ENCODE data around the gene FZD4.

DNA sequence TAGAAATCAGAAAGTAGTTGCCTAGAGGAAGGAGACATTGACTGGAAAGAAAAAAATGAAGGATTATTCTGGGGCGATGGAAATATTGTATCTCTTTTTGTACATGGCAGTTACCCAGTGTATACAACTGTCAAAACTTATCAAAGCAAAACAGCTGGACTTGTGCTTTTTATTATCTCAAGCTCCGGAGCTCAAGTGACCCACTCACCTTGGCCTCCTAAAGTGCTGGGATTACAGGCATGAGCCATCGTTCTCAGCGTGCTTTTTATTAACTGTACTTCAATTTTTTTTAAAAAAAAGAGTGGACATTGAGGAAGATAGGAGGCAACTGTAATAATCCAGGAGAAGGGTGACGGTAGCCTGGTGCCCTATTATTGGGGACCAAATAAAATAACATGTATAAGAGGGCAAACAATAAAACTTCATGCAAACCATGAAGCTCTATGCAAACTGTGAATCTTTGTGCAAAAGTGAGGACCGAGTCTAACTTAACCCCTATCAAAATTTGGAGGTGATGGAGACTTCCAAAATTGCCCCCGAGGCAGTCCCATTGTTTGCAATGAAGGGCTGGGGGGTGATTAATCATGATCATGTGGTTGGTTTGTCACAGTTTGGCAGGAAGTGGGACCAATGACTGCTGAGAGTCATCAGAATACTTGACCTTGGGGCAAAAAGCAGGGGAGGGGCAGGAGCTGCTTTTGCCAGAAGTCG, 23.5 kb downstream of the FZD4 start:
- TF ChIP-seq EGR1 (IDR thresholded peaks at IDR 0.05): no peak
- no peak for TF ChIP-seq RAD21 (IDR thresholded peaks at IDR 0.05; ENCODE audit: low read depth)
- no peak for TF ChIP-seq YY1 (IDR thresholded peaks at IDR 0.05; ENCODE audit: low read depth)
- TF ChIP-seq TAF1 (IDR thresholded peaks at IDR 0.05; ENCODE audit: low read depth): no peak
- TF ChIP-seq EP300 (IDR thresholded peaks at IDR 0.05; ENCODE audit: borderline replicate concordance): no peak
- no peak for TF ChIP-seq CREB1 (IDR thresholded peaks at IDR 0.05; ENCODE audit: low read depth)
- TF ChIP-seq, protein P1, sequence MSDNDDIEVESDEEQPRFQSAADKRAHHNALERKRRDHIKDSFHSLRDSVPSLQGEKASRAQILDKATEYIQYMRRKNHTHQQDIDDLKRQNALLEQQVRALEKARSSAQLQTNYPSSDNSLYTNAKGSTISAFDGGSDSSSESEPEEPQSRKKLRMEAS (IDR thresholded peaks at IDR 0.05): no peak
- no peak for TF ChIP-seq TCF12 (IDR thresholded peaks at IDR 0.05; ENCODE audit: low read depth)
- TF ChIP-seq FOXM1 (IDR thresholded peaks at IDR 0.05; ENCODE audit: borderline replicate concordance, low read depth): no peak
- TF ChIP-seq TEAD4 (IDR thresholded peaks at IDR 0.05): no peak
- TF ChIP-seq, protein P2, sequence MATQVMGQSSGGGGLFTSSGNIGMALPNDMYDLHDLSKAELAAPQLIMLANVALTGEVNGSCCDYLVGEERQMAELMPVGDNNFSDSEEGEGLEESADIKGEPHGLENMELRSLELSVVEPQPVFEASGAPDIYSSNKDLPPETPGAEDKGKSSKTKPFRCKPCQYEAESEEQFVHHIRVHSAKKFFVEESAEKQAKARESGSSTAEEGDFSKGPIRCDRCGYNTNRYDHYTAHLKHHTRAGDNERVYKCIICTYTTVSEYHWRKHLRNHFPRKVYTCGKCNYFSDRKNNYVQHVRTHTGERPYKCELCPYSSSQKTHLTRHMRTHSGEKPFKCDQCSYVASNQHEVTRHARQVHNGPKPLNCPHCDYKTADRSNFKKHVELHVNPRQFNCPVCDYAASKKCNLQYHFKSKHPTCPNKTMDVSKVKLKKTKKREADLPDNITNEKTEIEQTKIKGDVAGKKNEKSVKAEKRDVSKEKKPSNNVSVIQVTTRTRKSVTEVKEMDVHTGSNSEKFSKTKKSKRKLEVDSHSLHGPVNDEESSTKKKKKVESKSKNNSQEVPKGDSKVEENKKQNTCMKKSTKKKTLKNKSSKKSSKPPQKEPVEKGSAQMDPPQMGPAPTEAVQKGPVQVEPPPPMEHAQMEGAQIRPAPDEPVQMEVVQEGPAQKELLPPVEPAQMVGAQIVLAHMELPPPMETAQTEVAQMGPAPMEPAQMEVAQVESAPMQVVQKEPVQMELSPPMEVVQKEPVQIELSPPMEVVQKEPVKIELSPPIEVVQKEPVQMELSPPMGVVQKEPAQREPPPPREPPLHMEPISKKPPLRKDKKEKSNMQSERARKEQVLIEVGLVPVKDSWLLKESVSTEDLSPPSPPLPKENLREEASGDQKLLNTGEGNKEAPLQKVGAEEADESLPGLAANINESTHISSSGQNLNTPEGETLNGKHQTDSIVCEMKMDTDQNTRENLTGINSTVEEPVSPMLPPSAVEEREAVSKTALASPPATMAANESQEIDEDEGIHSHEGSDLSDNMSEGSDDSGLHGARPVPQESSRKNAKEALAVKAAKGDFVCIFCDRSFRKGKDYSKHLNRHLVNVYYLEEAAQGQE (IDR thresholded peaks at IDR 0.05; ENCODE audit: low read depth): no peak
- TF ChIP-seq, protein P3, sequence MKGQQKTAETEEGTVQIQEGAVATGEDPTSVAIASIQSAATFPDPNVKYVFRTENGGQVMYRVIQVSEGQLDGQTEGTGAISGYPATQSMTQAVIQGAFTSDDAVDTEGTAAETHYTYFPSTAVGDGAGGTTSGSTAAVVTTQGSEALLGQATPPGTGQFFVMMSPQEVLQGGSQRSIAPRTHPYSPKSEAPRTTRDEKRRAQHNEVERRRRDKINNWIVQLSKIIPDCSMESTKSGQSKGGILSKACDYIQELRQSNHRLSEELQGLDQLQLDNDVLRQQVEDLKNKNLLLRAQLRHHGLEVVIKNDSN (IDR thresholded peaks at IDR 0.05): peak; percentile 48; the same call in 1 of the 2 replicates
- no peak for TF ChIP-seq NFIC (IDR thresholded peaks at IDR 0.05)

All from Ishikawa (cell line).